Measurements from ENCODE around the gene COL8A2.

COL8A2 gene

GRCh38 chr1:36109041-36109679 is 15.9 kb downstream of the COL8A2 start:
- no peak for DNase-seq

- DNase-seq, result no peak
Observed at GRCh38 chr1:36108314-36108713, 16.7 kb downstream of the COL8A2 start.

- no peak for DNase-seq
Observed at GRCh38 chr1:36107394-36107793, 17.6 kb downstream of the COL8A2 start.

- no peak for DNase-seq
Observed at GRCh38 chr1:36106269-36106668, 18.8 kb downstream of the COL8A2 start.

GRCh38 chr1:36101546-36101945 is 23.5 kb downstream of the COL8A2 start:
- no peak for DNase-seq

- DNase-seq, result no peak
Observed at GRCh38 chr1:36100376-36100775, 24.6 kb downstream of the COL8A2 start.

- peak; percentile 79 for DNase-seq
Observed at GRCh38 chr1:36099681-36100341, 25.2 kb downstream of the COL8A2 start.

GRCh38 chr1:36098650-36099365 is 26.2 kb downstream of the COL8A2 start:
- no peak for DNase-seq

GRCh38 chr1:36097693-36098585 is 27.1 kb downstream of the COL8A2 start:
- no peak for DNase-seq

- DNase-seq, result no peak
Observed at GRCh38 chr1:36096500-36097432, 28.3 kb downstream of the COL8A2 start.

- no peak for DNase-seq
Observed at GRCh38 chr1:36095760-36096405, 29.1 kb downstream of the COL8A2 start.

GRCh38 chr1:36094621-36095061 is 30.4 kb downstream of the COL8A2 start:
- no peak for DNase-seq

GRCh38 chr1:36093929-36094328 is 31.1 kb downstream of the COL8A2 start:
- peak; percentile 86 for DNase-seq

- no peak for DNase-seq
Observed at GRCh38 chr1:36093226-36093625, 31.8 kb downstream of the COL8A2 start.

- no peak for DNase-seq
Observed at GRCh38 chr1:36092798-36093185, 32.2 kb downstream of the COL8A2 start.

- no peak for DNase-seq
Observed at GRCh38 chr1:36092166-36092797, 32.7 kb downstream of the COL8A2 start.

GRCh38 chr1:36091698-36092097 is 33.3 kb downstream of the COL8A2 start:
- DNase-seq, result no peak

GRCh38 chr1:36091141-36091540 is 33.9 kb downstream of the COL8A2 start:
- no peak for DNase-seq

GRCh38 chr1:36089393-36090121 is 35.5 kb downstream of the COL8A2 start:
- DNase-seq, result no peak

Data from midbrain (tissue), 1 donor.